ENCODE results near the gene P2RY8. TPM values are rescaled to one million over a fixed set of nuclear protein-coding genes. Genes with fewer than 3 reads are reported as not detected.

Gene P2RY8
- total RNA-seq, 4 donors from 2014 or later = 0.98 to 7.1 (median 2.7) TPM

DNA sequence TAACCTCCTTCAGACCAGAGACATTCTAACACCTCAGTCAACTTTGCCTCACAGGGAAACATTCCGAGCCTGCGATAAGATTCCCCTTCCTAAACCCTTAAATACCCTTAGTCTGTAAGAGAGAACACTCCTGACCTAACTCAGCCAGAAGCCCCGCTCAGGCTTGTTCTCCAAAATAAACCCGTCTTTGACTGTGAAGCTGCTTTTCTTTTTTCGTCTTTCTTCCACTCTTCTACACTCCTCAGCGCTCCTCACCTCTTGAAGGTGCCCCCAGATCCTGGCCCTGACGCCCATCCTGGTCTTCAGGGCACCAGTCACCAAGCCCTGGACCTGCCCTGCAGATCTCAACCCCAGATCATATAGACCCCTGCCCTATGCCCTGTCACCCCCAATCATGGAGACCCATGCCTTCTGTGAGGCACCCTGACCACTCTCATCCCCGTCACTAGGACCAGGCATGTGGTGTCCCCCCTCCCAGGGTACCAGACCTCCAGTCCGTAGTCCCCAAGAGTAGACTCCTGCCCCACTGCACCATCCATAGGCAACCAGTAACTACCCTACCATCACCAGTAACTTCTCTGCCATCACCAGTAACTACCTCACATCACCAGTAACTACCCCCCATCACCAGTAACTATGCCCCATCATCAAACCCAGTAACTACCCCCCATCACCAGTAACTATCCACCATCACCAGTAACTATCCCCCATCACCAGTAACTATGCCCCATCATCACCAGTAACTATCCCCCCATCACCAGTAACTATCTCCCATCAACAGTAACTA lies 87.8 kb downstream of the P2RY8 start:
- TF ChIP-seq, protein P1, sequence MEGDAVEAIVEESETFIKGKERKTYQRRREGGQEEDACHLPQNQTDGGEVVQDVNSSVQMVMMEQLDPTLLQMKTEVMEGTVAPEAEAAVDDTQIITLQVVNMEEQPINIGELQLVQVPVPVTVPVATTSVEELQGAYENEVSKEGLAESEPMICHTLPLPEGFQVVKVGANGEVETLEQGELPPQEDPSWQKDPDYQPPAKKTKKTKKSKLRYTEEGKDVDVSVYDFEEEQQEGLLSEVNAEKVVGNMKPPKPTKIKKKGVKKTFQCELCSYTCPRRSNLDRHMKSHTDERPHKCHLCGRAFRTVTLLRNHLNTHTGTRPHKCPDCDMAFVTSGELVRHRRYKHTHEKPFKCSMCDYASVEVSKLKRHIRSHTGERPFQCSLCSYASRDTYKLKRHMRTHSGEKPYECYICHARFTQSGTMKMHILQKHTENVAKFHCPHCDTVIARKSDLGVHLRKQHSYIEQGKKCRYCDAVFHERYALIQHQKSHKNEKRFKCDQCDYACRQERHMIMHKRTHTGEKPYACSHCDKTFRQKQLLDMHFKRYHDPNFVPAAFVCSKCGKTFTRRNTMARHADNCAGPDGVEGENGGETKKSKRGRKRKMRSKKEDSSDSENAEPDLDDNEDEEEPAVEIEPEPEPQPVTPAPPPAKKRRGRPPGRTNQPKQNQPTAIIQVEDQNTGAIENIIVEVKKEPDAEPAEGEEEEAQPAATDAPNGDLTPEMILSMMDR (IDR thresholded peaks at IDR 0.05; ENCODE audit: low read depth) = no peak

DNA sequence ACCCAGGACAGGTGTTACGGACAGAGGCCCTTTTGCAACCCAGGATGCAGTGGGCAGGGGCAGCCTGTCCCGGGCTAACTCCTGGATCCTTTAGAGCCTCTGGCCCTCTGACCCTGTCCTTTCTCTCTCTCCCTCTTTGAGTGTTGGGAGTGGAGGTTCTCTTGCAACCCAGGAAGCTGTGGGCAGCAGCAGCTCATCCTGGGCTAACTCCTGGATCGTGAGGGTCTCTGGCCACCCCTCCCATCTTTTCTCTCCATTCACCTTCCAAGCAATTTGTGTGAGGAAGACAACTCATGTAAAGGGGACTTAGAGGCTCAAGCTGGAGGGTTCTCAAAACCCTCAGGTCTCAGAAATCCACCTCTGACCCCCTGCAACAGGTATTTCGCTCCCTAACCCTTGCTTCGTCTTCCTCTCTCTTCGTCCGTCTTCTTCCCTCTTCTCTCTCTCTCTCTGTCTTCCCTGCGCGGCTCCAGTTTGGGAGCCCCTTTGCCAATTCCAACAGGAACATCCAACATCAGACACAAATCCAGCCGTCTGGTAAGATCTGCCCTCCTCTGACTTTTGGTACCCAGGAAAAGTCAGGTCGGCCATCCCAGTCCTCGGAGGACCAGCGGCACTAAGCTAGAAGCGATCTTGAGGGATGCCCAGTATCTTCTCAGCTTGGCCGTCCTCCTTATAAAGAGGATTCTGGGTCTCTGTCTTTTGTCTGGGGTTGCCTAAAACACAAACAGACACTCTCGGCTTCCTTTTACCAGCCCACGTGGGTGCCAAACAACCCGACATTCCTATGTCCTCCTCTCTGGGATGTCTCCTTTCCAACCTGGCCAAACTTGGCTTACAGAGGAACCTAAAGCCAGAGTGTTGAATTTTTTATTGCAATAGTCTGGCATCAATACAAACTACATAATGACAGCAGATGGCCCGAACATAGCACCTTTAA lies 92.2 kb downstream of the P2RY8 start:
- TF ChIP-seq, protein P1 (IDR thresholded peaks at IDR 0.05; ENCODE audit: low read depth) = no peak

DNA sequence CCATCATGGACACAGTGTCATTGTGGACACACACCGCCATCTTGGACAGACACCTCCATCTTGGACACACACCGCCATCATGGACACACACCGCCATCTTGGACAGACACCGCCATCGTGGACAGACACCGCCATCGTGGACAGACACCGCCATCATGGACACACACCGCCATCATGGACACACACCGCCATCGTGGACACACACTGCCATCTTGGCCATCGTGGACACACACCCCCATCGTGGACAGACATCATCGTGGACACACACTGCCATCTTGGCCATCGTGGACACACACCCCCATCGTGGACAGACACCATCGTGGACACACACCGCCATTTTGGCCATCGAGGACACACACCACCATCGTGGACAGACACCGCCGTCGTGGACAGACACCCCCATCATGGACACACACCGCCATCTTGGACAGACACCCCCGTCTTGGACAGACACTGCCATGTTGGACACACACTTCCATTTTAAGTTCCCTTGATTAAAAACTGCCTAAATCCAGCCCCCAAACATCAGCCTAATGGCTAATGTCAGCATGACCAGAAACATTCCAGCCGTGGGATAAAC lies 93.4 kb downstream of the P2RY8 start:
- TF ChIP-seq, protein P1 (IDR thresholded peaks at IDR 0.05; ENCODE audit: low read depth) = no peak

DNA sequence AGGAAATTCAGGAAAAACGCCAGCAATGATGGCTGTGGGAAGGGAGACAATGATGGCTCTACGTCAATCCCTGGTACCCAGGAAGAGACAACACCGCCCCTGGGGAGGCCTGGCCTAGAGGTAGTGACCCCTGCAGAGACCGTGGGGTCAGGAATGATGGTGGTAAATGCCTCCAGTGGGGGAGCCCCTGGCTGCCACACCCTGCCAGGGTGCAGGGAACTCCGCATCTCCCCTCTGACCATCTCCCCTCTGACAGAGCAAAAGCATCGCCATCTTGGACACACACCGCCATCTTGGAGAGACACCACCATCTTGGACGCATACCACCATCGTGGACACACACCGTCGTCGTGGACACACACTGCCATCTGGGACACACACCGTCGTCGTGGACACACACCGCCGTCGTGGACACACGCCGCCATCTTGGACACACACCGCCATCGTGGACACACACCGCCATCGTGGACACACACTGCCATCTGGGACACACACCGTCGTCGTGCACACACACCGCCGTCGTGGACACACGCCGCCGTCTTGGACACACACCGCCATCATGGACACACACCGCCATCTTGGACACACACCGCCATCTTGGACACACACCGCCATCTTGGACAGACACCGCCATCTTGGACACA lies 94.1 kb downstream of the P2RY8 start:
- TF ChIP-seq, protein P1 (IDR thresholded peaks at IDR 0.05; ENCODE audit: low read depth) = no peak

DNA sequence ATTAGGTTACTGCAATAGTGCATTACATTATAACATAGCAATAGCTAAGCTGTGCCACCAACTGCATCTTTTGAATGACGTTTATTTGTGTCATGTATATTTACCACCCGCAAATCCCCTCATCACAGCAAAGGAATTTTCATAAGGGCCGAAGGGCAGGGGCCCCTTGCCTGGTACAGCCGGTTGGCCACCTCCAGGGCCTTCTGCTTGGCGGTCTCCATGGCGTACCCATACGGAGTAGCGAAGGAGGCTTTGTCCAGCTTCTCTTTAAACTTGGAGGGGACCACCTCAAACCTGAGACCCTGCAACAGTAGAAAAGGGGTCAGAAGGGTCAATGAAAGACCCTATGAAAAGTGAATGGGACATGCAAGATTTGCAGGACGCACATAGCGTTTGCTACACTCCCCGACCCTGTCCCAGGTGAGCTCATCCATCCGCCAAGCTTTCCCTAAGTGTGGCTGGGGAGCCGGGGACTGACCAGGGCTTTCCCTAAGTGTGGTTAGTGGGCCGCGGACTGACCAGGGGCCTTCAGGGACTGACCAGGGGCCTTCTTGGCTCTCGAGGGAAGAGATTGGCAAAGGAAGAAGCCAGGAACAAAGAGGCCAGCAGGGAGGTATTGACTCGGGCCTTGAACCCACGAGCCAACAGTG lies 94.8 kb downstream of the P2RY8 start:
- TF ChIP-seq, protein P1 (IDR thresholded peaks at IDR 0.05; ENCODE audit: low read depth) = no peak

DNA sequence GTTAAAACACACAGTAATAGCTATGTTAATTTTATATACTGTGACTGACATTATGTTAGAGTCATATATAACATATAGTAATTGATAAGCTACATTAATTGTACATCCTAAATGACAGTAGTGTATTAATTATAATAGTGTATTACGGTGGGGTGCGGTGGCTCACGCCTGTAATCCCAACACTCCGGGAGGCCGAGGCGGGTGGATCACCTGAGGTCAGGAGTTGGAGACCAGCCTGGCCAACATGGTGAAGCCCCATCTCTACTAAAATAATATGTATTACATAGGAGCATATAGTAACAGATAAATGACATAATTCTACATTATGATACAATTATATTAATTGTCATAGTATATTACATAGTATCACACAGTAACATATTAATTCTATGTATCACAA lies 96.5 kb downstream of the P2RY8 start:
- TF ChIP-seq, protein P1 (IDR thresholded peaks at IDR 0.05; ENCODE audit: low read depth) = no peak

All from subcutaneous adipose tissue (tissue), 4 donors.